C1 segment of cervical spinal cord (tissue), 14 donors: Measurements from ENCODE around the gene COL4A4.
A peak's percentile ranks its signal among the peaks of the same experiment; 100 is the strongest.

Experiments
- DNase-seq, 14 donors: peaks; one replicate each; lab custom pipeline; 2025; lab: John Stamatoyannopoulos, UW

Gene COL4A4

GRCh38 chr2:227030789-227031188, 133.2 kb downstream of the COL4A4 start:
- no peak for DNase-seq

GRCh38 chr2:227029426-227030105, 134.4 kb downstream of the COL4A4 start:
- DNase-seq, result no peak

GRCh38 chr2:227025510-227025909, 138.5 kb downstream of the COL4A4 start:
- no peak for DNase-seq

GRCh38 chr2:227022608-227023007, 141.4 kb downstream of the COL4A4 start:
- DNase-seq, result no peak

- peak in 2 of 14 donors; percentile 9 to 18 for DNase-seq
Observed at GRCh38 chr2:227020416-227020815, 143.6 kb downstream of the COL4A4 start.

- no peak for DNase-seq
Observed at GRCh38 chr2:227016894-227017293, 147.1 kb downstream of the COL4A4 start.

- DNase-seq, result no peak
Observed at GRCh38 chr2:227013881-227014280, 150.1 kb downstream of the COL4A4 start.

- DNase-seq, result no peak
Observed at GRCh38 chr2:227013330-227013729, 150.7 kb downstream of the COL4A4 start.

- no peak for DNase-seq
Observed at GRCh38 chr2:227010433-227010832, 153.6 kb downstream of the COL4A4 start.

- DNase-seq, result no peak
Observed at GRCh38 chr2:227007940-227008339, 156.1 kb downstream of the COL4A4 start.

- no peak for DNase-seq
Observed at GRCh38 chr2:227007148-227007547, 156.9 kb downstream of the COL4A4 start.

GRCh38 chr2:227006189-227006897, 157.7 kb downstream of the COL4A4 start:
- no peak for DNase-seq

- no peak for DNase-seq
Observed at GRCh38 chr2:227004482-227004881, 159.5 kb downstream of the COL4A4 start.

- DNase-seq, result no peak
Observed at GRCh38 chr2:227000123-227000522, 163.9 kb downstream of the COL4A4 start.

- no peak for DNase-seq
Observed at GRCh38 chr2:226999661-227000060, 164.3 kb downstream of the COL4A4 start.

GRCh38 chr2:226995625-226996041, 168.4 kb downstream of the COL4A4 start:
- peak in 6 of 14 donors; percentile 4 to 34 (median 18) for DNase-seq

- no peak for DNase-seq
Observed at GRCh38 chr2:226994775-226995174, 169.2 kb downstream of the COL4A4 start.

- DNase-seq, result no peak
Observed at GRCh38 chr2:226993171-226993570, 170.8 kb downstream of the COL4A4 start.

- no peak for DNase-seq
Observed at GRCh38 chr2:226991663-226992062, 172.3 kb downstream of the COL4A4 start.

GRCh38 chr2:226985583-226985946, 178.4 kb downstream of the COL4A4 start:
- no peak for DNase-seq

GRCh38 chr2:226984750-226985582, 179.0 kb downstream of the COL4A4 start:
- DNase-seq, result peak in 11 of 14 donors; percentile 6 to 85 (median 37)
